Measurements from ENCODE around the gene CDK6.

GRCh38 chr7:92783260-92784201, 52.8 kb downstream of the CDK6 start:
- no peak for TF ChIP-seq CTCF (IDR thresholded peaks at IDR 0.05)
- TF ChIP-seq POLR2A (IDR thresholded peaks at IDR 0.05) = no peak

Data from right lobe of liver (tissue), 4 donors.